Endothelial cell of hepatic sinusoid (primary cell): ENCODE data around the gene STK32B.

Experiments
- in situ Hi-C: cut with HindIII; loops from 2 replicates; pipeline ENCODE4 v1.10.0; 2017; ENCODE audit warnings: low sequenced_read_pairs

The STK32B gene

GRCh38 chr4:5120067-5120466 is 68.8 kb downstream of the STK32B start:
- in situ Hi-C loops = no loop called here

DNA sequence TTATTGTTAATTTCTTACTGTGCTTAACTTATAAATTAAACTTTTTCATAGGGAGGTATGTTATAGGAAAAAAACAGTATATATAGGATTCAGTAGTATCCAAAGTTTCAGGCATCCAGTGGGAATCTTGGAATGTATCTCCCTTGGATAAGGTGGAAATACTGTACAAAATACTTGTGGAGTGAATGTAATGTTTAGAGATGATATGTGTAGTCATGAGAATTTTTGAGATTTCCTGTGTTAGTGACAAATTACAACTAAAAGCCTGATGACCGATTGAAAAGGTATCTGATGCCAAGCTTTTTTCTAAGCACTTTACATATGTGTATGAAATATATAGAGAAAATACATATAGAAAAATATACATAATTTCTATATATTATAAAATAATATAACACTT is 69.2 kb downstream of the STK32B start:
- in situ Hi-C loops = no loop called here

GRCh38 chr4:5122114-5122513 is 70.8 kb downstream of the STK32B start:
- in situ Hi-C loops = no loop called here

DNA sequence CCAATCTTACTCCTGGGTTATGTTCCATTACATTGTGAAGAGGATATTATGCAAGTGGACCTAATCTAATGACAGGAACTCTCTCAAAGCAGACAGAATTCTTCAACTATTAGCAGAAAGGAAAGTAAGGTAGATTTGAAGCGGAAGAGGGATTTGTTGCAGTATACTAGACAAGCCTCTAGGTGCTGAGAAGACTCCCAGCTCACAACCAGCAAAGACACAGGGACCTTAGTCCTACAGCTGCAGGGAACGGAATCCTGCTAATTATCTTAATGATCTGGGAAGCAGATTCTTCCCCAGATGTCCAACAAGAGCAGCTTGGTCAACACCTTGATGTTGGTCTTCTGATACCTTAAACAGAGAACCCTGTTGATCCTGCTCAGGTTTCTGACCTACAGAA is 73.6 kb downstream of the STK32B start:
- in situ Hi-C loops = no loop called here

- in situ Hi-C loops = no loop called here
Measured at GRCh38 chr4:5125321-5125720, 74.0 kb downstream of the STK32B start.

DNA sequence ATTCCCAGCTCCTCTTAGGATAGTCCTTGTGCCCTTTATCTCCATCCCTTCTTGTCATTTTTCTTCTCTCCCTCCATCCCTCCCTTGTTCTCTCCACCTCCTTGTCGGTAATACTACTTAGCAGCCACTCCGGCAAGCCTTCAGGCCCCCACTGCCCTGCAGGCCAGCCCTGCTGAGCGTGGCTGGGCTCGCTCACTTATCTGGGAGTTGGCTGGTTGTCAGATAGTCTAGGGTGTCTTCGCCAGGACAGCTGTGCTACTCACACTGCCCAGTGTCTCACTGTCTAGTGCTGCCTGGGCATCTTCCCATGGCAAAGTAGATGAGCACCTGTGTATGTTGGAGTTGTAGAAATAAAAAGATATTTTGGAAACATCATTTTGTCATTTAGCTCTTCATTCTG is 75.0 kb downstream of the STK32B start:
- in situ Hi-C loops = no loop called here

DNA sequence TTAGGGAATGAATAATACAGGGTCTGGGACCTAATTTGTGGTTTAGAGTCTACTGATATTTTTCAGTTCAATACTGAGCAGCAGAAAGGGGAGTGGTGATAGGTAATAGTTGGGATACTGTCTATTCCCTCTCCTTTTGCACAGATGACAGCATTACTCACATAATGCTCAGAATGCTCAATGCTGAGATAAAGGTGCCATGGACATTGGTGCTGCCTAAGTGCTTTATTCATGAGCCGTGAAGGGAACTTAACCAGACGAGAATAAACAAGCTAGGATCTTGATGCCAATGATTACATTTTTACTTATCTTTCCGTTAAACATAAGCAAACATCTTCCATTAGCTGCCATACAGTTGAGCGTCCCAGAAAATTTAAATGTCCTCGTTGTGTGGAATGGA is 75.6 kb downstream of the STK32B start:
- in situ Hi-C loops = no loop called here

GRCh38 chr4:5127556-5127955 is 76.3 kb downstream of the STK32B start:
- in situ Hi-C loops = no loop called here

- in situ Hi-C loops = no loop called here
Measured at GRCh38 chr4:5128569-5128968, 77.3 kb downstream of the STK32B start.

DNA sequence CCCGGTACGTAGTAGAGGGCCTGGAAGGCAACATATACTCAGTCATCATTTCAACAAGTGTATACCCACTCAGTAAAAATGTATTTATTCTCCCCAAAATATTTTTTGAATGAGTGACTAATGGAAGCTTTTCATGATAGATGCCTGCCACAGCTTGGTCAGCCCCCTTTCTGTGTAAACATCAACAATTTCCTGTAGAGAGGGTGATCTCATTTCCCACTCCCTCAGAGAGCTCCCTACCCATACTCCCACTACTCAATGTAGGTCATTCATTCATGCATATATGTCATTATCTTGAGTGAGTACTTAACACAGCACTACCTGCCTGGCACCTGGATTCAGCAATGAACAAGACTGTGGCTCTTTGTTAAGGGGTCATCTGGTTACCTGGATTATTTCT is 81.9 kb downstream of the STK32B start:
- in situ Hi-C loops = no loop called here

GRCh38 chr4:5133933-5134594 is 82.8 kb downstream of the STK32B start:
- in situ Hi-C loops = no loop called here

DNA sequence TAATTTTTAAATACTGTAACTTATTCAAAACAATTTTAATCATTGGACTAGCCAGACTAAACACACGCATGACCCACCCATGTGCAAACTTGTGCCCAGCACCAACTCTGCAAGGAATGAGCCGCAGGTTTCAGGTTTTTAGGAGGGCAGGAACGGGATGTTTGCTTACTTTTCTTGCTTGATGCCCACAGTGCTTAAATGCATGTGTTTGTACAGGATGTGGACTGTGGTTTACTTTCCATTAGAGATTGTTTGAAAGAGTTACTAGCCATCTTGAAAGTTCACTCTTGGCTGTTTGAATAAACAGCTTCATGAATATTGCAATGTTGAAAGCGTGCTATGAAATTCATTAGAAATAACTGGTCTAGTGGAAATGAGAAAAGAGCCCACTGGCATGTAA is 83.3 kb downstream of the STK32B start:
- in situ Hi-C loops = no loop called here

GRCh38 chr4:5137226-5137625 is 85.9 kb downstream of the STK32B start:
- in situ Hi-C loops = no loop called here

DNA sequence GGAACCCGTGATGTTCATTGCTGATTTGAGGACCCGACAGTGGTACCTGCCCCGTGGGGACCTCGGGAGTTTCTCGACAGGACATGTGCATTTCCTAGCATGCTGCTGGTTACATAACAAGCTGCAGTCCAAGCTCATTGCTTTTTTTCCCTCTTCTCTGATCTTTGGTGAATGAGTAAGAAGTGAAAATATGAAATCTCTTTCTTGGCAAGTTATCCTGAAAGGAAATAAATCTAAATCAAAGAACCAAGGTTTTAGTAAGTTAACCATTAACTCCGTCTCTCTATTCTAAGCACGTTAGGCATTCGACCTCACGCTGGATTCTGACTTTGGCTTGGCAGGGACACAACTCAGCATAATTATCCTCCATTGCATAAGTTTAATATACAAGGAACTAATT is 86.6 kb downstream of the STK32B start:
- in situ Hi-C loops = no loop called here

DNA sequence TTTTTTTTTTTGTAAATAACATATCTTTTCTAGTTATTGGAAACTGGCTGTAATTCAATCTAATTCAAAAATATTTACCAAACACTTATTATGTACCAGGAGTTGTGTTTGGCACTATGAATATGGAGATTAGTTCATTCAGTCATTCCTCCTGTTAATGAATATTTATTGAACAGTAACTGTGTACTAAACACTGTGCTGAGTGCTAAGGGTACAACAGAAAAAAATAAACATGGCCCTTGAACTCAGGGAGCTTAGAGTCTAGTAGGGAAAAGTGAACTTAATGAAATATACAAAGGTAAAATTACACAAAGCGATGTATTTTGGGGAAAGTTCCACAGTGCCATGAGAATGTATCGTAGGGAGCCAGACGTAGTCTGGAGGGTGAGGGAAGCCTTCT is 87.1 kb downstream of the STK32B start:
- in situ Hi-C loops = no loop called here

- in situ Hi-C loops = no loop called here
Measured at GRCh38 chr4:5139141-5139540, 87.9 kb downstream of the STK32B start.

DNA sequence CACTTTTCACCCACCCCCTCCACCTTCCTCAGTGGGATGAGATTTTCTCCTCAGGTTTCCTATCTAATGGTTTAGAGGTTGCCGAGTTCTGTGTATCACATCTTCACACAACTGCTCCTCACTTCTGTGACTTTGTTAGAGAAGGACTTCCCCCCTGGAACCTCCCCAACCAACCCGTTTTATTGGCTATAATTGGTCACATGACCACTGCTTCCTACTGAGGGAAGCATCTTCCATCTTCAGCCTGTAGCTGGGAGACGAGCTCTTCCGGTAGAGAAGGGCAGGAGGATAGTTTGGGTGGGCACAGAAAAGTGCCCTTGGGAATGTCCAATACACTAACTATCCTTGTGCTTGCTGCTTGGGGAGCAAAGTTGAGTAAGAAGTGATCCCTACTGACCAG is 90.5 kb downstream of the STK32B start:
- in situ Hi-C loops = no loop called here

GRCh38 chr4:5142726-5143125 is 91.4 kb downstream of the STK32B start:
- in situ Hi-C loops = no loop called here

GRCh38 chr4:5143306-5143861 is 92.1 kb downstream of the STK32B start:
- in situ Hi-C loops = no loop called here

DNA sequence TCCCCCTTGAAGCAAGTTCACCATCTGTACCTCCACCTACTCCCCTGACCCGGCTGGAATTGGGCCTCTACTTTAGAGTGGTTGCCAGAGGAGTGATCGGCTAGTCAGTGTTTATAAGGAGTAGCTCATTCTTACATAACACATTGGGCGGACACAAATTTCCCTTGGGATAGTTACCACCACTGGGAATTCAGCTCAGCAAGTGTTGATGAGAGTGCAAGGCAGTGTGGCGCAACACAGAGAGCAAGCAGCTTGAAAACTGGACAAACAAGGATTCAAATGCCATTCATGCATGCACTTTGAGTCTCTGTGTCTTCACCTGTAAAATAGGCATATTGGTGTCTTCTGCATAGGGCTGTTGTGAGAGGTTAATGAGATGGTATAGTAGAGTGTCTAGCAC is 92.7 kb downstream of the STK32B start:
- in situ Hi-C loops = no loop called here

DNA sequence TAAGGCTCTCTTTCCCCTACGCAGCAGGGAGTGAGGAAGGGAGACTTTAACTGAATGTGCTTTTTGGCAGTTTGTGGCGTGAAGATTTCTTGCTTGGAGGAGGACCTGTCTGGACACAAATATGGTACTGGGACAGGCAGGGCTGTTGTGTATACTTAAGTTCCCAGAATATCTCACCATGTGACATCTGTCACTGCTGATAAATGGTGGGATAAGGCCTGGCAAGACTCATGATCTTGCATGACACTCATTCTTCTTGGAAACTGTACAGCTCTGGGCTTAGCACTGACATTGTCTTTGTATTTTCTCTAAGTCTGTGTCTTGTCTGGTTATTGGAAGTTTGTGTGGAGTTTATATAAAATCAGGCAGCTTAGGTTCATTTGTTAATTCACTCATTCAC is 93.1 kb downstream of the STK32B start:
- in situ Hi-C loops = no loop called here

GRCh38 chr4:5146248-5146647 is 95.0 kb downstream of the STK32B start:
- in situ Hi-C loops = no loop called here

DNA sequence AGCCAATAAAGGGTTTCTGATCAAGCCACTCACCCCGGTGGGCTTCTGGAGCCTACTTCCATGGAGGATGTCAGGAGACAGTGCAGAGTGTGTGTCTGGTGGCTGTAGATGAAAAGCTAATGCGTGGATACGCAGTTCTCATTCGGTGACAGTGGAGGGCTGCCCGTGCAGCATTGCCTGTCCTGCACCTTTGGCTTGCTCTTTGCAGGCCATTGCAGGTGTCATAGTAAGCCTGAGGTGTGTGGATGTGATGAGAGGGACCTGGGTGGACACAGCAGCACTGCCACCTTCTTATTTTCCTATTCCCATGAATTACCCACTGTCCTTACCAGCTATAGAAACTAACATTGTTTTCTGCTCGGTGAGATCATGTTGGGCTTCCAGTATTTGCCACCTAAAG is 101.2 kb downstream of the STK32B start:
- in situ Hi-C loops = no loop called here
